ENCODE measurements around the gene RELN.

GRCh38 chr7:103695521-103695920 lies 293.9 kb downstream of the RELN start:
- no peak for TF ChIP-seq CTCF (conservative IDR thresholded peaks at IDR 0.05; ENCODE audit: low read depth, low read length)
- TF ChIP-seq EZH2 (IDR thresholded peaks at IDR 0.05; ENCODE audit: low read length, unreplicated experiment), result no peak
- TF ChIP-seq EZH2phosphoT487 (IDR thresholded peaks at IDR 0.05; ENCODE audit: borderline replicate concordance, low read length), result no peak
